Endothelial cell of umbilical vein (primary cell): Measurements from ENCODE around the gene ATF5. TPM values are rescaled to one million over a fixed set of nuclear protein-coding genes. Genes with fewer than 3 reads are reported as not detected.

ENCODE experiments used
- BruUV-seq: library from RNA; stranded (reverse); fragments of 400-500 nt; replicated peaks from 2 replicates; lab custom pipeline; 2021; lab: Mats Ljungman, UMichigan
- CTCF ChIA-PET: fragments of 300-600, 350-600 bp; sonication (Branson Sonifier 250); formaldehyde crosslinking; loops from one replicate; lab custom pipeline; 2021; ENCODE audit warnings: antibody characterized with exemption, inconsistent platforms; lab: Charles Lee
- POLR2A ChIA-PET: fragments of 300-600, 350-600 bp; sonication (Branson Sonifier 250); formaldehyde crosslinking; loops from one replicate; lab custom pipeline; 2021; ENCODE audit warnings: antibody characterized with exemption, inconsistent platforms; lab: Charles Lee
- DNase-seq: peaks from one replicate; pipeline ENCODE4 v3.0.0-alpha.2; 2011; ENCODE audit warnings: low read depth, low spot score
- FAIRE-seq: peaks from 2 replicates; lab custom pipeline; 2011; peaks lifted over from hg19 to GRCh38; lab: Jason Lieb, UNC
- H2AFZ ChIP-seq: 2 replicates; pipeline ENCODE4 v1.6.0; 2012; ENCODE audit warnings: low read depth, low read length, control low read depth, inconsistent platforms
- H3K27ac ChIP-seq: 2 replicates; pipeline ENCODE4 v1.5.1; 2011; ENCODE audit warnings: low read depth, mild to moderate bottlenecking, control low read depth, low read length, moderate library complexity; ENCODE audit not compliant: insufficient read depth
- H3K27me3 ChIP-seq, 2 experiments: 2 replicates each; pipeline versions ENCODE4 v1.6.0 to v1.6.1; 2011; ENCODE audit warnings: low read length in 2 of 2, mixed read lengths in 1 of 2; ENCODE audit not compliant: control insufficient read depth in 2 of 2, insufficient read depth in 2 of 2
- H3K36me3 ChIP-seq, 2 experiments: 2 replicates in 1 of 2; 3 replicates in 1 of 2; pipeline ENCODE4 v1.5.1; 2011; ENCODE audit warnings: low read length in 2 of 2, mild to moderate bottlenecking in 1 of 2, moderate library complexity in 1 of 2; ENCODE audit not compliant: control insufficient read depth in 2 of 2, insufficient read depth in 2 of 2; ENCODE audit errors: extremely low read depth in 1 of 2
- H3K4me1 ChIP-seq: 3 replicates; pipeline ENCODE4 v1.5.1; 2011; ENCODE audit warnings: mild to moderate bottlenecking, low read length; ENCODE audit not compliant: control insufficient read depth, insufficient read depth; ENCODE audit errors: extremely low read depth
- H3K4me2 ChIP-seq: 2 replicates; pipeline ENCODE4 v1.6.1; 2011; ENCODE audit warnings: low read length, control low read depth, mixed read lengths; ENCODE audit not compliant: insufficient read depth
- H3K4me3 ChIP-seq, 3 experiments: fragments of 200-600 bp in 1 of 3; sonication (generic), shearing (Covaris generic) in 1 of 3; replicated peaks in 1 of 3; 2 replicates each; pipeline ENCODE4 v1.5.1; 2011 to 2016; ENCODE audit warnings: control low read depth in 3 of 3, low read length in 3 of 3, mild to moderate bottlenecking in 2 of 3, inconsistent platforms in 1 of 3, low read depth in 1 of 3, moderate library complexity in 1 of 3; ENCODE audit not compliant: insufficient read depth in 1 of 3
- H3K79me2 ChIP-seq: 2 replicates; pipeline ENCODE4 v1.6.0; 2012; ENCODE audit warnings: low read length, inconsistent platforms; ENCODE audit not compliant: control insufficient read depth, insufficient read depth
- H3K9ac ChIP-seq: replicated peaks from 2 replicates; pipeline ENCODE3; 2011; ENCODE audit warnings: low read length, control low read depth; ENCODE audit not compliant: insufficient read depth; ENCODE audit errors: extremely low read depth
- H3K9me1 ChIP-seq: replicated peaks from 3 replicates; pipeline ENCODE4 v1.6.0; 2011; ENCODE audit warnings: mild to moderate bottlenecking, low read length; ENCODE audit not compliant: control insufficient read depth, insufficient read depth; ENCODE audit errors: extremely low read depth
- H3K9me3 ChIP-seq: replicated peaks from 2 replicates; pipeline ENCODE4 v1.5.1; 2012; ENCODE audit warnings: low read length, inconsistent platforms; ENCODE audit not compliant: control insufficient read depth, insufficient read depth
- H4K20me1 ChIP-seq: replicated peaks from 2 replicates; pipeline ENCODE3; 2011; ENCODE audit warnings: mild to moderate bottlenecking, low read length; ENCODE audit not compliant: control insufficient read depth, insufficient read depth; ENCODE audit errors: extremely low read depth
- EZH2 ChIP-seq: IDR thresholded peaks from 2 replicates; pipeline ENCODE4 v1.6.1; 2012; ENCODE audit warnings: borderline replicate concordance, low read depth, mild to moderate bottlenecking, moderate library complexity, low read length, inconsistent platforms; ENCODE audit not compliant: severe bottlenecking
- FOS ChIP-seq: IDR thresholded peaks from 2 replicates; pipeline ENCODE4 v1.6.1; 2011; ENCODE audit warnings: mild to moderate bottlenecking, low read length, moderate library complexity, borderline replicate concordance; ENCODE audit not compliant: insufficient read depth
- GATA2 ChIP-seq: IDR thresholded peaks from 2 replicates; pipeline ENCODE4 v1.7.0; 2011; ENCODE audit warnings: low read depth, mild to moderate bottlenecking, moderate library complexity, mixed read lengths, low read length; ENCODE audit not compliant: insufficient read length, insufficient read depth
- JUN ChIP-seq: IDR thresholded peaks from 2 replicates; pipeline ENCODE4 v1.6.1; 2011; ENCODE audit warnings: borderline replicate concordance, low read depth; ENCODE audit not compliant: insufficient read length, insufficient read depth
- MYC ChIP-seq: IDR thresholded peaks from one replicate; pipeline ENCODE4 v1.6.1; 2011; ENCODE audit warnings: mild to moderate bottlenecking, low read depth, low read length
- POLR2A ChIP-seq: IDR thresholded peaks from 2 replicates; pipeline ENCODE4 v1.6.1; 2012; ENCODE audit warnings: low read depth, mild to moderate bottlenecking, control low read depth, low read length
- POLR2AphosphoS5 ChIP-seq: IDR thresholded peaks from 2 replicates; pipeline ENCODE4 v1.6.1; 2012; ENCODE audit warnings: low read depth, mild to moderate bottlenecking, control low read depth, low read length, moderate library complexity; ENCODE audit not compliant: insufficient read depth
- dilution Hi-C: fragments of 300-500 bp; cut with MboI; formaldehyde crosslinking; loops from one replicate; pipeline ENCODE4 v1.15.0; 2019; ENCODE audit warnings: low sequenced_read_pairs; ENCODE audit not compliant: extremely low pct_ligation_motif_present
- intact Hi-C: fragments of 100-400 bp; cut with micrococcal nuclease; formaldehyde crosslinking; loops from one replicate; pipeline ENCODE4 v1.10.0; 2022
- polyA plus RNA-seq, 4 experiments: library from polyadenylated mRNA; depleted of rRNA in 3 of 4; stranded (reverse) in 3 of 4; unstranded in 1 of 4; fragments of >200 nt; gene quantifications; 2 replicates each; pipeline versions ENCODE4 v1.2.1 to v1.2.3, GENCODE V29; 2011 to 2012; ENCODE audit warnings: missing spikeins in 1 of 4
- total RNA-seq: library from RNA; stranded (reverse); gene quantifications from 2 replicates; pipeline ENCODE4 v1.2.3, GENCODE V29; 2021
- TF ChIP-seq, protein P1 (sequence below), 2 donors: IDR thresholded peaks; 1 replicate in 1 of 2; 2 replicates in 1 of 2; pipeline ENCODE4 v1.5.1; 2011; ENCODE audit warnings: low read length in 2 of 2, mild to moderate bottlenecking in 2 of 2, moderate library complexity in 2 of 2, control low read depth in 1 of 2, inconsistent platforms in 1 of 2, low read depth in 1 of 2; ENCODE audit not compliant: insufficient read depth in 1 of 2; ENCODE audit errors: extremely low read depth in 1 of 2
- TF ChIP-seq, protein P2 (sequence below): IDR thresholded peaks from 2 replicates; pipeline ENCODE4 v1.6.1; 2011; ENCODE audit not compliant: insufficient read depth, insufficient read length

The ATF5 gene
- total and polyA plus RNA-seq, 2 donors (not counting 3 experiments of a cell fraction or from before 2014, with no cell fraction given): 23.2 to 46.0 TPM

DNA sequence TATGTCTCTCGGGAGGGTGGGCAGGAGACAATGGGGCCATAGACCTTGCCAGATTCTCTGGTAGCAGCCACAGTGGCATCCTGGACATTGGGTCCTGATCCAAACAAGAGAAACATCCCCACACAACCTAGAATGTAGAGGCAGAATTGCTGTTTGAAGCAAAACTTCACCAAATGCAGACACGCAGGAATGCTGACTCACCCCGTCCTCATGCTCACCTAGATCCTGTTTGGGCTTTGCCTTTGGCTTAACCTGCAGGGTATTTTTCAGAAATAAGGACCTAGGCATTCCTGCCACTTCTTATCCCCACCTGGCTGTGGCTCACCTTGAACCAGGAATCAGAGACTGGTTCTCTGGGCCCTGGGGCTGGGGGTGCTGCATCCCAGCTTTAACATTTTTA lies 44.2 kb upstream of the ATF5 start:
- Histone ChIP-seq H3K4me3 (no peak overlapping the region), H3K27ac (no peak overlapping the region), H4K20me1 (no peaks in the 10 kb centered on the region), H3K36me3 (peaks cover 18 to 45% of the 10 kb centered on the region in 2 experiments), H3K79me2 (no peaks in the 10 kb centered on the region), H3K4me1 (no peaks in the 10 kb centered on the region), H3K27me3 (no peaks in the 10 kb centered on the region), H3K4me2 (no peak overlapping the region), H3K9ac (no peak overlapping the region), H3K9me1 (no peaks in the 10 kb centered on the region), H3K9me3 (no peaks in the 10 kb centered on the region), H2AFZ (no peak overlapping the region)
- FAIRE-seq (no peak), DNase-seq (no peak)
- TF ChIP-seq EZH2 (no peak), JUN (no peak), MYC (no peak)
- ChIA-PET CTCF (no interaction called here), POLR2A (no interaction called here)
- BruUV-seq: no TSS peak
- intact Hi-C loops (no loop called here), dilution Hi-C loops (no loop called here)

DNA sequence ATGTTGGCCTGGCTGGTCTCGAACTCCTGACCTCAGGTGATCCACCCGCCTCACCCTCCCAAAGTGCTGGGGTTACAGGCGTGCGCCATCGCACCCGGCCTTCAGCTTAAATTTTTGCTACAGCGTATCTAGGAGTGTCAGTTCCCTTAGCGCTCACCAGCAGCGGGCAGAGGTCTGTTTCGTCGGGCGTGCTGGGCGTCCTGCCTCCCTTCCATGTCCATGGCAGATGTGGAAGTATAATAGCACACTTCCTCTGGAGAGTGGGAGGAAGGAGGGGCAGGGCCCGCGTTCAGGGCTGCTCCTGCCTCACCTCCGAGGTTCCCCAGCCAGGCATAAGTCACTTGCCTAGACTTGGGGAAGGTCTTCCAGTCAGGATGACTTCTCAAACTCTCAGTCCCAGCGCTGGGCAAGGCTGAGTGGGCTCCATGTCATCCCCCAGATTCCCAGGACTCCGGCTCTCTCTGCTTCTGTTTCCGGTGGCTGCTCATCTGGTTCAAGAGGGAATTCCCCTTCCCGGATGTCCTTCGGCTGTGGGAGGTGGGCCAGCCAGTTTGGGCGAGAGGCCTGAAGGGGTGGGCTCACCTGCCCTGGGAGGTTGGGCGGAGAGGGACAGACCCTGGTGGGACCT lies 41.9 kb upstream of the ATF5 start:
- ChIA-PET CTCF (no interaction called here), POLR2A (no interaction called here)
- Histone ChIP-seq H3K27ac (no peak overlapping the region), H3K27me3 (no peaks in the 10 kb centered on the region), H3K9ac (no peak overlapping the region), H3K4me3 (no peak overlapping the region), H3K4me1 (peaks cover 3% of the 10 kb centered on the region), H3K9me3 (no peaks in the 10 kb centered on the region), H3K36me3 (peaks cover 16 to 25% of the 10 kb centered on the region in 2 experiments), H3K9me1 (no peaks in the 10 kb centered on the region), H3K4me2 (no peak overlapping the region), H2AFZ (no peak overlapping the region), H4K20me1 (no peaks in the 10 kb centered on the region), H3K79me2 (no peaks in the 10 kb centered on the region)
- dilution Hi-C loops (no loop called here), intact Hi-C loops (no loop called here)
- FAIRE-seq (no peak), DNase-seq (no peak)
- no TSS peak for BruUV-seq
- TF ChIP-seq, protein P1, sequence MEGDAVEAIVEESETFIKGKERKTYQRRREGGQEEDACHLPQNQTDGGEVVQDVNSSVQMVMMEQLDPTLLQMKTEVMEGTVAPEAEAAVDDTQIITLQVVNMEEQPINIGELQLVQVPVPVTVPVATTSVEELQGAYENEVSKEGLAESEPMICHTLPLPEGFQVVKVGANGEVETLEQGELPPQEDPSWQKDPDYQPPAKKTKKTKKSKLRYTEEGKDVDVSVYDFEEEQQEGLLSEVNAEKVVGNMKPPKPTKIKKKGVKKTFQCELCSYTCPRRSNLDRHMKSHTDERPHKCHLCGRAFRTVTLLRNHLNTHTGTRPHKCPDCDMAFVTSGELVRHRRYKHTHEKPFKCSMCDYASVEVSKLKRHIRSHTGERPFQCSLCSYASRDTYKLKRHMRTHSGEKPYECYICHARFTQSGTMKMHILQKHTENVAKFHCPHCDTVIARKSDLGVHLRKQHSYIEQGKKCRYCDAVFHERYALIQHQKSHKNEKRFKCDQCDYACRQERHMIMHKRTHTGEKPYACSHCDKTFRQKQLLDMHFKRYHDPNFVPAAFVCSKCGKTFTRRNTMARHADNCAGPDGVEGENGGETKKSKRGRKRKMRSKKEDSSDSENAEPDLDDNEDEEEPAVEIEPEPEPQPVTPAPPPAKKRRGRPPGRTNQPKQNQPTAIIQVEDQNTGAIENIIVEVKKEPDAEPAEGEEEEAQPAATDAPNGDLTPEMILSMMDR (IDR thresholded peaks at IDR 0.05; ENCODE audit: extremely low read depth in 1 of 2, insufficient read depth in 1 of 2, low read depth in 1 of 2, low read length in 2 of 2): no peak
- TF ChIP-seq JUN (no peak), FOS (no peak), GATA2 (no peak), EZH2 (no peak), MYC (no peak), POLR2AphosphoS5 (no peak), POLR2A (no peak)
- TF ChIP-seq, protein P2, sequence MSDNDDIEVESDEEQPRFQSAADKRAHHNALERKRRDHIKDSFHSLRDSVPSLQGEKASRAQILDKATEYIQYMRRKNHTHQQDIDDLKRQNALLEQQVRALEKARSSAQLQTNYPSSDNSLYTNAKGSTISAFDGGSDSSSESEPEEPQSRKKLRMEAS: no peak
